GM19328 (cell line): Measurements from ENCODE around the gene TMEM120B.

Experiments
- ATAC-seq: cut with Tn5 transposase; IDR thresholded peaks from one replicate; pipeline ENCODE4 v1.9.1; 2021; ENCODE audit warnings: mild to moderate bottlenecking, moderate library complexity; ENCODE audit not compliant: unreplicated experiment

TMEM120B gene

DNA sequence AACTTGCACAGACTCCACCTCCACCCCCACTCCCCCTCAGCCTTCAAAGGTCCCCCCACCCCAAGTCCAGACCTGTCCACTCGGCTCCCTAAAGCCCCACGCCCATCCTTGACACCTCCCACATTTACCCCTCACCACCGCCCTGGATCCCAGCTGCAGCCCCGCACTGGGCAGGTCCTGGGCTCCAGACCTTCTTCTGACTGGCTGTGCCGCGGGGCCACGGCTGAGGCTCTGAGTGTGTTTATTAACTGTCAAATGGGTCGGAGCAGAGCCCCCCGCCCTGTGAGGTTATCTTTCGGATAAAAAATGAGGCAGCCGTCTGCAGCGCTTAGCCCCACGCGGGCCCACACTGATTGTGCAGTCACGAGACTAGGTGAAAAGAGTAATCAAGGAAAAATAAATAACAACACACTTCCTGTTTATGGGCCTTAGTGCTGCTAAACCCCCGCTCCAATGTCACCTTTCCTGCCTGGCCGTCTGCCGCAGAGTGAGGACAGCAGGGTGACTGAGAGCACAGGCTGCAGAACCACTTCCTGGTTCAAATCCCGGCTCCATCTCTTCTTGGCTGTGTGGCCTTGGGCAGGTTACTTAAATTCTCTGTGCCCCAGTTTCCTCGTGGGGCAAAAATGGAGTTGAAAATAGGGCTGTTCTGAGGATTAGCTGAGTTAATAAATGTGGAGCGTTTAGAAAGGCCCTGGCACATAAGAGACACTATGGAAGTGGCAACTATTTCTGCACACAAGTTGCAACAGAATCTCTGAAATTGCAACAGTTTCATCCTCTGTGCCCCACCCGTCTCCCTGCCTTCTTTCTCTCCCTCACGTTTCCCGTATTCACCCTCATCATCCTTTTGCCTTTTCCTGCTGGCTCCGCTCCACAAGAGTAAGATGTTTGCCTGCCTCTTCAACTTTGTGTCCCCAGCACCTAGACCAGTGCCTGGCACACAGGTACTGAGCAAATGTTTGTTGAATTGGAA lies 100.7 kb downstream of the TMEM120B start:
- ATAC-seq: no peak

DNA sequence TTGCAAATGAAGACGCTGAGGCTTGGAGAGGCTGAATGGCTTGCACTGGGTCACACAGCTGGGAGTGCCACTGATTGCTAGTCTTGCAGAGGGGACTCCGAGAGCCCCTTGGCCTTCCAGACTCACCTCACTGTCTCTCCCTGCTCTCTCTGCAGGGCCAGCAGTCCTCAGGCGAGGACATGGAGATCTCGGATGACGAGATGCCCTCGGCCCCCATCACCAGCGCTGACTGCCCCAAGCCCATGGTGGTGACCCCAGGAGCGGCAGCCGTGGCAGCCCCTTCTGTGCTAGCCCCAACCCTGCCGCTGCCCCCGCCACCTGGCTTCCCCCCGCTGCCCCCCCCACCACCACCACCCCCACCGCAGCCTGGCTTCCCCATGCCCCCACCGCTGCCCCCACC lies 101.4 kb downstream of the TMEM120B start:
- no peak for ATAC-seq

DNA sequence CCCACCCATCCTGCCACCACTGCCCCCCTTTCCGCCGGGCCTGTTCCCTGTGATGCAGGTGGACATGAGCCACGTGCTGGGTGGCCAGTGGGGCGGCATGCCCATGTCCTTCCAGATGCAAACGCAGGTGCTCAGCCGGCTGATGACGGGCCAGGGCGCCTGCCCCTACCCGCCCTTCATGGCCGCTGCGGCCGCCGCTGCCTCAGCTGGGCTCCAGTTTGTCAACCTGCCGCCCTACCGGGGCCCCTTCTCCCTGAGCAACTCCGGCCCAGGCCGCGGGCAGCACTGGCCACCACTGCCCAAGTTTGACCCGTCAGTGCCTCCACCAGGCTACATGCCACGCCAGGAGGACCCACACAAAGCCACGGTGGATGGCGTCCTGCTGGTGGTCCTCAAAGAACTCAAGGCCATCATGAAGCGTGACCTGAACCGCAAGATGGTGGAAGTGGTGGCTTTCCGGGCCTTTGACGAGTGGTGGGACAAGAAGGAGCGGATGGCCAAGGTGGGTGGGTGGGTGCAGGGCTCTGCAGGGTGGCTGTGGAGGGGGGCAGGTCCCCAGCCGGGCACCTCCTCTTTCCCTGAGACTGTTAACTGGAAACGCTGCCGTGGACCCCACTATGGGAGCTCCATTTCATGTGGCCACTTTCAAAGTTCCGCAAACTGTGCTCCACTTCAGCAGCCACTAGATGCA lies 102.0 kb downstream of the TMEM120B start:
- no peak for ATAC-seq

DNA sequence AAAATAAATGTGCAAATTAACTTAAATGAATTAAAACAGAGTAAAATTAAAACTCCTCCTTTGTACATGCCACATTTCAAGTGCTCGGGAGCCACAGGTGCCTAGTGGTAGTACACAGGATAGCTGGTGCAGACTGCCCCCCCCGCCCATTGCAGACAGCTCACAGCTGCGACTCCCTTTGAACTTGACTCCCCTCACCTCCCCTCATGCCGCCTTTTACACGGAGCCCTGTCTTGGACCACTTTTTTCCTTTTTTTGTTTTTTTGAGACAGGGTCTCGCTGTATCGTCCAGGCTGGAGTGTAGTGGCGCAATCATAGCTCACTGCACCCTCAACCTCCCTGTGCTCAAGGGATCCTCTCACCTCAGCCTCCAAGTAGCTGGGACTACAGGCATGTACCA lies 102.7 kb downstream of the TMEM120B start:
- no peak for ATAC-seq

DNA sequence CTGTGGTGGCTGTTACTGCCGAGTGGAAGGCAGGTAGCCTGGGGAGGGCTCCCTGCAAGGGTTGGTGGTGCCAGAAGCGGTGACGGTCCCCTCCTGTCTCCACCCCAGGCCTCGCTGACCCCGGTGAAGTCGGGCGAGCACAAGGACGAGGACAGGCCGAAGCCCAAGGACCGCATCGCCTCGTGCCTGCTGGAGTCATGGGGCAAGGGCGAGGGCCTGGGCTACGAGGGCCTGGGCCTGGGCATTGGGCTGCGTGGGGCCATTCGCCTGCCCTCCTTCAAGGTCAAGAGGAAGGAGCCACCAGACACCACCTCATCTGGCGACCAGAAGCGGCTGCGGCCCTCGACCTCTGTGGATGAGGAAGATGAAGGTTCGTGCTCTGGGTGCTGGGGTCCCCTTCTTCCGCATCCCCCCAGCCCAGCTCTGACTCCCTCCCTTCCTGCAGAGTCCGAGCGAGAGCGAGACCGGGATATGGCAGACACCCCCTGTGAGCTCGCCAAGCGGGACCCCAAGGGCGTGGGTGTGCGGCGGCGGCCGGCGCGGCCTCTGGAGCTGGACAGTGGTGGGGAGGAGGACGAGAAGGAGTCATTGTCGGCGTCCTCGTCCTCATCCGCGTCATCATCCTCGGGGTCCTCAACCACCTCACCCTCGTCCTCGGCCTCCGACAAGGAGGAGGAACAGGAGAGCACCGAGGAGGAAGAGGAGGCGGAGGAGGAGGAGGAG lies 104.5 kb downstream of the TMEM120B start:
- ATAC-seq: no peak

DNA sequence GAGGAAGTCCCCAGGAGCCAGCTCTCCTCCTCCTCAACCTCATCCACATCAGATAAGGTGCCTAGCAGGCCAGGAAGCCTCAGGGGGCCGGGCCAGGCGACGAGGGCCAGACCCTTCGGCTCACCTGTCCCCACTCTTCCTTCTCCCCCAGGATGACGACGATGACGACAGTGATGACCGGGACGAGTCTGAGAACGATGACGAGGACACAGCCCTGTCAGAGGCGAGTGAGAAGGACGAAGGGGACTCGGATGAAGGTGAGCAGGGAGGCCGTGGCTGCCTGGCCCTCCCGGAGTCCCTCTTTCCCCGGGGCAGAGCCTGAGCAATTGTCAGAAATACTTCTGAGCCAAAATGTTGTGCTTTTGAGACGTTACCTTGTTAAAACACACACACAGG lies 105.1 kb downstream of the TMEM120B start:
- ATAC-seq: no peak

DNA sequence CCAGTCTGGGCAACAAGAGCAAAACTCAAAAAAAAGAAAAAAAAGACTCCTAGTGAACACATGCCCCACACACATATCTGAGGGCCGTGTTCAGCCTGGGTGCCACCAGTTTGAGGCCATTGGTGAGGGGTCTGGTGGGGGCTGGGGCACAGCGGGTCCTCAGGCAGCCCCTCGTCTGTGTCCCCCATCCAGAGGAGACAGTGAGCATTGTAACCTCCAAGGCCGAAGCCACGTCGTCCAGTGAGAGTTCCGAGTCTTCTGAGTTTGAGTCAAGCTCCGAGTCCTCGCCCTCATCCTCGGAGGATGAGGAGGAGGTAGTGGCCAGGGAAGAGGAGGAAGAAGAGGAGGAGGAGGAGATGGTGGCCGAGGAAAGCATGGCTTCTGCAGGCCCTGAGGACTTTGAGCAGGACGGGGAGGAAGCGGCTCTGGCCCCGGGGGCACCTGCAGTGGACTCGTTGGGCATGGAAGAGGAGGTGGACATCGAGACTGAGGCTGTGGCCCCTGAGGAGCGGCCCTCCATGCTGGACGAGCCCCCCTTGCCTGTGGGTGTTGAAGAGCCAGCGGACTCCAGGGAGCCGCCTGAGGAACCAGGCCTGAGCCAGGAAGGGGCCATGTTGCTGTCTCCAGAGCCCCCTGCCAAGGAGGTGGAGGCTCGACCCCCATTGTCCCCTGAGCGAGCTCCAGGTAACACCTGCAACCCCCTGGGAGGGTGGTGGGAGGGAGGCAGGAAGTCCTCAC lies 106.8 kb downstream of the TMEM120B start:
- ATAC-seq: no peak

DNA sequence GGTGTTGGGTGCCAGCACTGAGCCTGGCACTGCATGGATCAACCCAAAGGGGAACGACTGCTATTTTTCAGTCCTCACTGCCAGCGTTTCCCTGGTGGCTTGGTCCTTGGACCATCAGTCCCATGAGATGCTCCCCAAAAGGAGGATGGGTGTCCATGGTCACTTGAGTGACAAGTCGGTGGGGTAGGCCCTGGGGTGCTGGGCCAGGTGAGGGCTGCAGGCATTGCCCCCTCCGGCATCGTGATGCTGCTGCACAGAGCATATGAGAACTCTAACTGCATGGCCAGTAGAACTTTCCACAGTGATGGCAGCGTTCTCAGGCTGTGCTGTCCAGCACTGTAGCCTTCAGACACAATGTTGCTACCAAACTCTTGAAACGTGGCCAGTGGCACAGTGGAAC lies 107.5 kb downstream of the TMEM120B start:
- no peak for ATAC-seq

DNA sequence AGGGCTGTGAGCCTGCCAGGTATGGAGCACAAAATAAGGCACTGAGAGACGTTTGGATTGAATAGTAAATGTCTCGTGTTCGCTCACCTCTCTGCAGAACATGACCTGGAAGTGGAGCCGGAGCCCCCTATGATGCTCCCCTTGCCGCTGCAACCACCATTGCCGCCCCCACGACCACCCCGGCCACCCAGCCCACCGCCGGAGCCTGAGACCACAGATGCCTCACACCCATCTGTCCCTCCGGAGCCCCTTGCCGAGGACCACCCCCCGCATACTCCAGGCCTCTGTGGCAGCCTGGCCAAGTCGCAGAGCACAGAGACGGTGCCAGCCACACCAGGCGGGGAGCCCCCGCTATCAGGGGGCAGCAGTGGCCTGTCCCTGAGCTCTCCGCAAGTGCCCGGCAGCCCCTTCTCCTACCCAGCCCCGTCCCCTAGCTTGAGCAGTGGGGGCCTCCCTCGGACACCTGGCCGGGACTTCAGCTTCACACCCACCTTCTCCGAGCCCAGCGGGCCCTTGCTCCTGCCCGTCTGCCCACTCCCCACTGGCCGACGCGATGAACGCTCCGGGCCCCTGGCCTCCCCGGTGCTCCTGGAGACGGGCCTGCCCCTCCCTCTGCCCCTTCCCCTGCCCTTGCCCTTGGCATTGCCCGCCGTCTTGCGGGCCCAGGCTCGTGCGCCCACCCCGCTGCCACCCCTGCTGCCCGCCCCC lies 110.0 kb downstream of the TMEM120B start:
- ATAC-seq: no peak

DNA sequence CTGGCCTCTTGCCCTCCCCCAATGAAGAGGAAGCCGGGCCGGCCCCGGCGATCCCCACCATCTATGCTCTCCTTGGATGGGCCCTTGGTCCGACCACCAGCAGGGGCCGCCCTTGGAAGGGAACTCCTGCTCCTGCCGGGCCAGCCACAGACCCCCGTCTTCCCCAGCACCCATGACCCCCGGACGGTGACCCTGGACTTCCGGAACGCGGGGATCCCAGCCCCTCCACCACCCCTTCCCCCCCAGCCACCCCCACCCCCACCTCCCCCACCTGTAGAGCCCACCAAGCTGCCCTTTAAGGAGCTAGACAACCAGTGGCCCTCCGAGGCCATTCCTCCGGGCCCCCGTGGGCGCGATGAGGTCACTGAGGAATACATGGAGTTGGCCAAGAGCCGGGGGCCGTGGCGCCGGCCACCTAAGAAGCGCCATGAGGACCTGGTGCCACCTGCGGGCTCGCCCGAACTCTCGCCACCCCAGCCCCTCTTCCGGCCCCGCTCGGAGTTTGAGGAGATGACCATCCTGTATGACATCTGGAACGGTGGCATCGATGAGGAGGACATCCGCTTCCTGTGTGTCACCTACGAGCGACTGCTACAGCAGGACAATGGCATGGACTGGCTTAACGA lies 110.7 kb downstream of the TMEM120B start:
- ATAC-seq: no peak

DNA sequence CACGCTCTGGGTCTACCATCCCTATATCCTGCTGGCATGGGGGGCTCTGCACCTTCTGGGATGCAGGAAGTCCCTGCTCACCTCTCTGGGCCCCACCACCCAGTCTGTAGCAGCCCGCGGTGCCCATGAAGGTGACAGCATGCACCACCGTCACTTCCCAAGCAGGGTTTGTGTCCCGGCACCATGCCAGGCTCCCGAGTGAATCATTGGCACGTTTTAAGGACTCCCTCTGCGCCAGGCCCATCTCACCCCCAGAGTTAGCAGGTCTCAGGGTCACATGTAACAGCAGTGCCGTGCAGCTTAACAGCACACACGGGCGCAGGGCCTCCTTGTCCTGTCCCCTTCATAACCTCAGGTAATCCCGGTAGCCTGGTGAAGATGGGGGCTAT lies 111.2 kb downstream of the TMEM120B start:
- no peak for ATAC-seq

DNA sequence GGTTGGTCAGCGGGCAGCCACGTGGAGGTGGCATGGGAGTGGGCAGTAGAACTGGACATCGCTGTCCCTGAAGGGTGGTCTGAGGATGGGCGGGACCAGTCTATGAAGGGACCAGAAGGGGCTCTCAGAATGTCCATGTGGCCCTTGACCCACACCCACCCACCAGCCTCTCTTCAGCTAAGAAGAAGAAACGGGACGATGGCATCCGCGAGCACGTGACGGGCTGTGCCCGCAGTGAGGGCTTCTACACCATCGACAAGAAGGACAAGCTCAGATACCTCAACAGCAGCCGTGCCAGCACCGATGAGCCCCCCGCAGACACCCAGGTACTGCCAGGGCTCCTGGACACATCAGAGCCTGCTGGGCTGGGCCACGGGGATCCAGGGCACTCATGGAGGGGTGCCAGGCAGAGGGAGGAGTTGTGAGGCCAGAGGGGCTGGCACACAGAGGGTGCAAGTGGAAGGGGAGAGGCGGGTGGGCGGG lies 112.5 kb downstream of the TMEM120B start:
- no peak for ATAC-seq

DNA sequence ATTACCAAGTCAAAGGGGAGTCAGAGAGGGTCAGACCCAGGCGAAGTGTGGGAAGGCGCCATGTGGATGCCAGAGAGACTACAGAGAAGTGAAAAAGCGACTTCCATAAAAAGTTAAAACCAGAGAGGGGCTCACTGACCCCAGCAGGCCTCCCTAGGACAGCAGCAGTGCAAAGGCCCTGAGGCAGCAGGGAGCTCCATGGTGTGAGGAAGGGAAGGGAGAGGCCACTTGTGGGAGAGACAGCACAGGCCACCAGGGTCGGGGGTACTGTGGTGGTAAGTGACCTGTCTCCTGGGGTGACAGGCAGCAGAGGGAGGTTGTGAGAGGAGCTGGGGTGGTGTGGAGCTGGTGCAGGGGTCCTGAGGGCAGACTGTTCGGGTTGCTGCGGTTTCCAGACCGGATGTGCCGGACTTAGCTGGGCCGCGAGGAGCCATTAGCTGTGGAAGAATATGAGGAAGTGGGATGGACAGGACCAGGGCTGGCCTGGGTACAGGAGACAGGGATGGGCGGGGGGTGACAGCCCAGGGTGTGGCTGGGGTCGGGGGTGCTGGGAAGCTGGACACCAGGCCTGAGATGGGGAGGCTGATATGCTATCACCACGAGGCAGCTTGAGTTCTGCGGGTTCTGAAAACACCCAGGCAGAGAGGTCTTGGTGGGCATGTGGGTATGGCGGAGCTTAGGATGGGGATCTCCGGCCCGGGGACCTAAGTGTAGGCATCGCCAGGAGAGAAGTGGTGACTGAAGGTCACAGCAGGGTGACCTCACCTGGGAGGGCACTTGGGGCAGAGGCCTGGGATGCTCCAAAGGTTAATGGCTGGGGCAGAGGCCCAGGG lies 114.0 kb downstream of the TMEM120B start:
- ATAC-seq: no peak

DNA sequence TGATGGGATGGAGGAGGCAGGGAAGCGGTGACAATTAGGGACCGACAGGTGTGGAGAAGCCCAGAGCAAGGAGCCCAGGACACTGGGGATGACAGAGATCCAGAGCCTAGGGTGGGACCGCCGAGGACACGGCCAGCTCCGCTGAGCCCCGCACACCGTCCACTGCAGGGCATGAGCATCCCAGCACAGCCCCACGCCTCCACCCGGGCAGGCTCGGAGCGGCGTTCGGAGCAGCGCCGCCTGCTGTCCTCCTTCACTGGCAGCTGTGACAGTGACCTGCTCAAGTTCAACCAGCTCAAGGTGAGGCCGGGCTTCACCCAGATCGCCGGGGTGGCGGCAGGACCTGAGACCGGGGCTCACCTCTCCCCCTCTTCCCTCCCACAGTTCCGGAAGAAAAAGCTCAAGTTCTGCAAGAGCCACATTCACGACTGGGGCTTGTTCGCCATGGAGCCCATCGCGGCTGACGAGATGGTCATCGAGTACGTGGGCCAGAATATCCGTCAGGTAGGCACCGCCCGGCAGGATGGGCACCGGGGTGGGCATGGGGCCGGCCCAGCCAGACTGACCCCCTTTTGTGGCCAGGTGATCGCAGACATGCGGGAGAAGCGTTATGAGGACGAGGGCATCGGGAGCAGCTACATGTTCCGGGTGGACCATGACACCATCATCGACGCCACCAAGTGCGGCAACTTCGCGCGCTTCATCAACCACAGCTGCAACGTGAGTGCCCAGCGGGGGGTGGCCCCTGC lies 115.0 kb downstream of the TMEM120B start:
- no peak for ATAC-seq

DNA sequence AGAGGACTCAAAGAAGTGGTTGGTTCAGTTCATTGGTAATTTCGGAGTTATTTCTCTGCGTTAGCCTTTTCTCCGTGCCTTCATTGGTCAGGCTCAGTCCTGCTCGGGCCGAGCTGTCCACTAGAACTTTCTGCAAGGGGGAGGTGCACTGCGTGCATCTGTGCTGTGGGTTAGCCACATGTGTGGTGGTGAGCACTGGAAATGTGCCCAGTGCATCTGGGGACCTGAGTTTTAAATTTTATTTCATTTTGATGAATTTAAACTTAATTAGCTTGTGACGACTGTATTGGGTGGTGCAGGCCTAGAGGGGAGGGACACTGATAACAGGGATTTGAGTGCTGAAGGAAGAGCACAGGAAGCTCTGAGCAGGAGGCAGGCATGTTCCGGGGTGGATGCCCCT lies 115.8 kb downstream of the TMEM120B start:
- ATAC-seq: no peak

DNA sequence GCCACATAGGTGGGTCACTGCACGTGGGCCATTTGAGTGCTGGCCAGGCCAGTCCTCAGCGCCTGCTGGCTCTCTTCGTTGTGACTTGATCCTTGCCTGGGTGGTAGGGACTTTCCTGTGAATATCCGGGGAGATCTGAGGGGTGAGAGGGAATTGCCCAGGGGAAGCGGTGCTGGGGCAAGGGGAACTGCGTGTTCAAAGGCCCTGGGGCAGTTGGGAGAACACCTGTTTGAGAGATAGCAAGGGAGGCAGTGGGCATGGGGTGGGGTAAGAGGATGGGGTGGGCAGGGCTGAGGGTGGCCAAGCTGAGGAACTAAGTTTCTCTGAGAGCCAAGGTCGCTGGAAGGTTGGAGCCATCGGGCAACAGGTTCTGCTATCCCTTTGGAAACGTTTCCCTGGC lies 116.3 kb downstream of the TMEM120B start:
- ATAC-seq: no peak

DNA sequence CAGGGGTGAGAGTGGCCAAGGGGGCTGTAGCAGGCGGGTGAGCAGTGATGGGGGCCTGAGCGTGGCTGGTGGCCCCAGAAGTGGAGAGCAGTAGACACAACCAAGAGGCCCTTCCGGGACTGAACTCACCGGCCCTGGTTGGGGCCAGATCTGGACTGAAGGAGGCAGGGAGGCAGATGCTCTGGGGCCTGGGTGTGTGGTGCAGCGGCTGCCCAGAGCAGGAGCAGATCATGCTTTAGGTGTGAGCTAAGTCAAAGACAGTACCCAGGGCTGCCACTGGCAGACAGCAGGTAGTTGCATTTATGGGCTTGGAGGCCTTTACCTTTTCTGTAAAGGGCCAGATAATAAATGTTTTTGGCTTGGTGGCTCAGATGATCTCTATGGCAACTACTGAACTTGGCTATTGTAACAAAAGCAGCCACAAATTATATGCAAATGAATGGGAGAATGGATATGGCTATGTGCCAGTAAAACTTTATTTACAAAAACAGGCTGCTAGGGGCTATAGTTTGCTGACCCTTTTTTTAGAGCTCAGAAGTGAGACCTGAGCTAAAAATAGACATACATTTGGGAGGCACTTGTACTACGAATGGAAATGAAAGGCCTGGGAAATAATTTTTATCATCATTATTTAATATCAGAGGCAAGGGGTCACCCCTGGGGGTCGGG lies 116.8 kb downstream of the TMEM120B start:
- ATAC-seq: no peak

DNA sequence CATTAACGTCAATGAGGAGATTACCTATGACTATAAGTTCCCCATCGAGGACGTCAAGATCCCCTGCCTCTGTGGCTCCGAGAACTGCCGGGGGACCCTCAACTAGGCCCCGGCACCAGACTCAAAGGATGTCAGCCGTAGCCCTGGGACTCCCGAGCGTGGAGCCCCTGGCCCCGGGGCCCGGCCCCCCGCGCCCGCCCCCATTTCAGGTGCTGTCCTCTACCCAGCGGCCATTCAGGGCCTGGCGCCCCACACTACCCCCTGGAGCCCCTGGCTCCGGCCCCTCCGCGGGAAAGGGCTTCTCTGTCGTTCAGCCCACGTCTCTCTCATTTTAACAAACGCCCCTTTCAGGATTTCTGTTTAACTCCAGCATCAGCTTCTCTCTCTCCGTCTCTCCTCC lies 117.6 kb downstream of the TMEM120B start:
- ATAC-seq: no peak
